Raji (cell line): ENCODE measurements around the gene CACNB4.

Experiments used
- POLR2A ChIP-seq: IDR thresholded peaks from 2 replicates; pipeline ENCODE4 v1.6.1; 2011; ENCODE audit warnings: low read depth, low read length, control low read depth; ENCODE audit not compliant: insufficient read depth

The CACNB4 gene

GRCh38 chr2:151803811-151804210 is 295.0 kb downstream of the CACNB4 start:
- TF ChIP-seq POLR2A = no peak

GRCh38 chr2:151802315-151802714 is 296.5 kb downstream of the CACNB4 start:
- no peak for TF ChIP-seq POLR2A

DNA sequence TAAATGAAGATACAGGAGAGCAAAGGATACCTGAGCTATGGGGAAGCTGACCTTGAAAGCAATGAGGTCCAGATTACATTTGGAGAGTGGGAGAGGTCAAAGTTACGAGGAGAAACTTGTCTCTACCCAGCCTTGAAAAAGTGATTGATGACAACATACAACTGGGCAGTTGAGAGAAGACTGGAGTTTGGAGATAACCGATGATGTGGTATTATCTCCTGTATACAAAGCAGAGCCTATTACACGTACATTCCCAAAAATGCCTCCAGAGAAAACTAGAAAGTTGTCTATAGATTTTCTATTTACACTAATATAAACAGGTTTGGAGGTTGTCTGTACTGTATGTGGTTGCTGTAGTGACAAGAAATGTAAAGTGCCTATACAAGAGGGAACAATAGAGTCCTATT is 299.0 kb downstream of the CACNB4 start:
- TF ChIP-seq POLR2A = no peak

DNA sequence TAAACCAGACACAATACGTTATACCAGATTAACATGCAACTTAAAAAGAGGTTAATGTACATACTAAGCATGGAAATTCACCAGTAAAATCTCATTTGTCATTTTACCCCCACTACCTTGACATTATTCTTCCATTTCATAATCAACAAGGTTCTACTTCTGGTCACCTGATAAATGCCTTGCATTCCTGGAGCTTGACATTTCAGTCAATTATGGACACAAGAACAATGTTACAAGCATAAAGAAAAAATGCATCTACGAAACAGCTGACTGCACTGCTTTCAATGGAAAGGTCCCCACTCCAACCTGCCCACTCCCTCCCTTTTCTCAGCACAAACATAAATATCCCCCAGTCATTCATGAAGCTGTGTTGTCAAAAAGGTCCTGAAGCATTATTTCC is 302.1 kb downstream of the CACNB4 start:
- no peak for TF ChIP-seq POLR2A

- TF ChIP-seq POLR2A = no peak
These were observed 303.1 kb downstream of the CACNB4 start for GRCh38 chr2:151795646-151796240.

DNA sequence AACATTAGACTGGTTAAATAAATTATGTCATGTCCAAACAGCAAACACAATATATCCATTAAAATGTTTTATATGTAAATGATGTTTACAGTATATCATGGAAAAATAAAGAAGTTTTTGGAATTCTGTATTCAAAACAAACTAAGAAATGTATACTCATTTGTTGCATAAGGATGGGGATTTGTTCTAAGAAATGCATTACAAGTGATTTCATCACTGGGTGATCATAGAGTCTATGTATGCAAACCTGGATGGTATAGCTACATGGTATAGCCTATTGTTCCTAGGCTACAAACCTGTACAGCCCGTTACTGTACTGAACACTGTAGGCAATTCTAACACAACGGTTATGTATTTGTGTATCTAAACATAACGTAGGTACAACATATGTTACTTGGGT is 305.7 kb downstream of the CACNB4 start:
- TF ChIP-seq POLR2A = no peak

DNA sequence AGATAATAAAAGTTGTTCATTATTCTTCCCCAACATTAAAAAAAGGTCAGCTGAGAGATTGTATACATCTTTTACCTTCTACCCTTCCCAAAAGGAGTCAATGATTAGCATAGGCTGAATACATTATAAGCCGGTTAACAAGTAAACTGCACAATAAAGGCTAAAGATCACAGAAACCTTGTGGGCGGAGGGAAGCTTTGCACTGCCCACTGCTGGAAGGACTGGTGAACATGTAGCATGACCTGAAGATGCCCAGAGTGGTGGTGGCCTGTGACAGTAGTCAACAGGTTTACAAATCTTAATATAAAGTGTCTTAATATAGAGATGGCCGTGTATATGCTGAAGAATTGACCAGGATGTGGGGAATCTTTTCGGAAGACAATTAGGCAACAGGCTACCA is 306.3 kb downstream of the CACNB4 start:
- TF ChIP-seq POLR2A = no peak

- TF ChIP-seq POLR2A = no peak
These were observed 307.3 kb downstream of the CACNB4 start for GRCh38 chr2:151791545-151791944.

- TF ChIP-seq POLR2A = no peak
These were observed 308.2 kb downstream of the CACNB4 start for GRCh38 chr2:151790689-151791088.

DNA sequence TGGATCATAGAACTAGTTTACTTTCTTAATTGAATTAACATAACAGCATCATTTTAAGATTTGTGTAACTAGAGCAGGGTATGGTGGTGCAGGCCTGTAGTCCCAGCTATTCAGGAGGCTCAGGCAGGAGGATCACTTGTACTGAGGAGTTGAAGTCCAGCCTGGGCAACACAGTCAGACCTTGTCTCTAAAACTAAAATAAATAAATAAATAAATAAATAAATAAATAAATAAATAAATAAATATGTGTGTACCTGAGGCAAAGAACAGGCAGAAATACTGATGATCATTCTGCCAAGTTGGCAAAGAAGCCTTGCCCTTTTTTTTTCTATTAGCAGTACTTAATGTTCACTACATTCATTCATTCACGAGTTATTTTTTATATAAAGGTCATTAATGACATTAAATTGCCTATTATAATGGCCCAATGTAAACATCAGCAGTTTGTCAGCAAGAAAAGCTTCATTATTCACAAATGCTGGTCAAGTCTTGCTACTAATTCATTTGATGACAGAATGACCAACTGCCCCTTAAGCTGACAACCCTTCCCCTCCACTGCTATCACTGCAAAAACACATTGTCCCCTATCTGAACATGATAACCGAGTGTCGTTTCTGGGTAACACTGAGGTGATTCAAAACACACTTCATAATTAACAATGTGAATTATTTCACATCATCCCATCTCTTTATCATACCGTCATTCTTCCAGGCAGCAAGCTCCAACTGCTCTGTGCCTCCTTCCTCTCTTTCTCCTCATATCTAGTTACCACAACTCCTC is 309.6 kb downstream of the CACNB4 start:
- TF ChIP-seq POLR2A = no peak

- TF ChIP-seq POLR2A = no peak
These were observed 312.4 kb downstream of the CACNB4 start for GRCh38 chr2:151786483-151786882.

DNA sequence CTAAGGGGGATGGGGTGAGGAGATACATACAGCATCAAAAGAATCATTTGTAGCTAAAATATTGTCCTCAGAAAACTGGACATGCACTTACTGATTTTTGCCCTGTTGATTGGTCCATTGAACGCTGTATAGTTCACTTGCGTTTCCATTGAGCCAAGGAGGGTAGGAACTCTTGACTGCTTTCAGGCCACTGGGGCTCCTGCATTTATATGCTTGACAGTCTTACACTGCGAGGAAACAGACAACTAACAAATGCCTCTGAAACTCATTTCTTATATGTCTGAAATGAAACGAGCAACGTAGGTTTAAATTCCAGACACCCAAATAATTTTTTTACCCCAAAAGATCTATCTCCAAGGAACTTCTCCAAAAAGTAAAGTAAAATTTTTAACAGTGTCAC is 312.8 kb downstream of the CACNB4 start:
- TF ChIP-seq POLR2A = no peak

GRCh38 chr2:151783133-151783520 is 315.7 kb downstream of the CACNB4 start:
- TF ChIP-seq POLR2A = no peak
